HG02678 (cell line): ENCODE results near the gene TAS2R31.

Experiments used
- ATAC-seq: cut with Tn5 transposase; IDR thresholded peaks from one replicate; pipeline ENCODE4 v1.9.1; 2021; ENCODE audit warnings: mild to moderate bottlenecking, moderate library complexity; ENCODE audit not compliant: unreplicated experiment

The TAS2R31 gene

GRCh38 chr12:11007608-11008007 lies 23.6 kb downstream of the TAS2R31 start:
- no peak for ATAC-seq

GRCh38 chr12:10998204-10998603 lies 33.0 kb downstream of the TAS2R31 start, which contains the start of gene TAS2R20:
Gene TAS2R20 (minus strand): TSS chr12:10998304. CDS start chr12:10997875, 429 bp downstream.
- no peak for ATAC-seq

- no peak for ATAC-seq
Measured at GRCh38 chr12:10994307-10994706, 36.9 kb downstream of the TAS2R31 start.

- ATAC-seq = no peak
Measured at GRCh38 chr12:10989107-10989506, 42.1 kb downstream of the TAS2R31 start.

- ATAC-seq = no peak
Measured at GRCh38 chr12:10986812-10987211, 44.4 kb downstream of the TAS2R31 start, which contains the start of gene TAS2R50. Gene TAS2R50 (minus strand): TSS chr12:10986912. CDS start chr12:10986860, 52 bp downstream.

- ATAC-seq = no peak
Measured at GRCh38 chr12:10982244-10982643, 49.0 kb downstream of the TAS2R31 start.
